A673 (cell line): ENCODE data around the gene THYN1. TPM values are rescaled to one million over a fixed set of nuclear protein-coding genes. Genes with fewer than 3 reads are reported as not detected.

Experiments
- BruUV-seq: library from RNA; stranded (reverse); fragments of 400-500 nt; replicated peaks from 2 replicates; lab custom pipeline; 2021; lab: Mats Ljungman, UMichigan
- CTCF ChIA-PET: fragments of 300-600 bp; sonication (Branson Sonifier 250); formaldehyde crosslinking; loops from one replicate; lab custom pipeline; 2022; ENCODE audit warnings: antibody characterized with exemption; lab: Charles Lee
- POLR2A ChIA-PET: fragments of 300-600 bp; sonication (Branson Sonifier 250); formaldehyde crosslinking; loops from one replicate; lab custom pipeline; 2022; ENCODE audit warnings: antibody characterized with exemption; ENCODE audit not compliant: low non-redundant PET; lab: Charles Lee
- DNase-seq: peaks from one replicate; pipeline ENCODE4 v3.0.0-alpha.2; 2015; ENCODE audit warnings: low spot score
- H3K27ac ChIP-seq: fragments of 200-600 bp; sonication (generic); 2 replicates; pipeline ENCODE4 v1.5.1; 2016; ENCODE audit warnings: mixed run types, low read depth, mild to moderate bottlenecking, mixed read lengths, antibody characterized with exemption, low read length; ENCODE audit not compliant: poor library complexity, severe bottlenecking
- H3K27me3 ChIP-seq: fragments of 200-600 bp; sonication (generic); replicated peaks from 2 replicates; pipeline ENCODE4 v1.6.1; 2017; ENCODE audit warnings: mixed run types, low read depth, mild to moderate bottlenecking, mixed read lengths, antibody characterized with exemption, low read length; ENCODE audit not compliant: insufficient read depth, poor library complexity
- H3K36me3 ChIP-seq: fragments of 200-600 bp; sonication (generic); 2 replicates; pipeline ENCODE4 v1.6.1; 2016; ENCODE audit warnings: mixed run types, mild to moderate bottlenecking, mixed read lengths, antibody characterized with exemption, low read length; ENCODE audit not compliant: insufficient read depth, poor library complexity, severe bottlenecking
- H3K4me1 ChIP-seq: fragments of 200-600 bp; sonication (generic); 2 replicates; pipeline ENCODE4 v1.6.1; 2017; ENCODE audit warnings: mixed run types, mild to moderate bottlenecking, mixed read lengths, antibody characterized with exemption, low read length; ENCODE audit not compliant: insufficient read depth, poor library complexity, severe bottlenecking
- H3K4me3 ChIP-seq: fragments of 200-600 bp; sonication (generic); 2 replicates; pipeline ENCODE4 v1.5.1; 2016; ENCODE audit warnings: low read depth, mixed run types, mild to moderate bottlenecking, mixed read lengths, low read length; ENCODE audit not compliant: poor library complexity, severe bottlenecking
- H3K9me3 ChIP-seq: fragments of 200-600 bp; sonication (generic); 2 replicates; pipeline ENCODE4 v1.6.1; 2016; ENCODE audit warnings: mixed run types, low read depth, mild to moderate bottlenecking, mixed read lengths, antibody characterized with exemption, low read length; ENCODE audit not compliant: poor library complexity, severe bottlenecking
- EZH2 ChIP-seq: fragments of 200-600 bp; sonication (generic); IDR thresholded peaks from 2 replicates; pipeline ENCODE4 v1.6.1; 2017; ENCODE audit warnings: borderline replicate concordance, low read depth, mild to moderate bottlenecking, mixed read lengths, antibody characterized with exemption, low read length; ENCODE audit not compliant: poor library complexity, severe bottlenecking
- intact Hi-C: fragments of 100-400 bp; cut with micrococcal nuclease; formaldehyde crosslinking; loops from one replicate; pipeline ENCODE4 v1.10.0; 2022; ENCODE audit not compliant: unreplicated experiment
- total RNA-seq: library from RNA; stranded (reverse); gene quantifications from 2 replicates; pipeline ENCODE4 v1.2.3, GENCODE V29; 2021
- TF ChIP-seq, protein P1 (sequence below): fragments of 300-800, 200-600 bp; sonication (generic); conservative IDR thresholded peaks from 2 replicates; pipeline ENCODE4 v1.5.1; 2017; ENCODE audit warnings: low read depth, mild to moderate bottlenecking, antibody characterized with exemption, low read length, moderate library complexity, mixed read lengths

Gene THYN1
- total RNA-seq, 1 experiment from 2014 or later, result 57.2 TPM

- TF ChIP-seq EZH2, result no peak
- TF ChIP-seq, protein P1, sequence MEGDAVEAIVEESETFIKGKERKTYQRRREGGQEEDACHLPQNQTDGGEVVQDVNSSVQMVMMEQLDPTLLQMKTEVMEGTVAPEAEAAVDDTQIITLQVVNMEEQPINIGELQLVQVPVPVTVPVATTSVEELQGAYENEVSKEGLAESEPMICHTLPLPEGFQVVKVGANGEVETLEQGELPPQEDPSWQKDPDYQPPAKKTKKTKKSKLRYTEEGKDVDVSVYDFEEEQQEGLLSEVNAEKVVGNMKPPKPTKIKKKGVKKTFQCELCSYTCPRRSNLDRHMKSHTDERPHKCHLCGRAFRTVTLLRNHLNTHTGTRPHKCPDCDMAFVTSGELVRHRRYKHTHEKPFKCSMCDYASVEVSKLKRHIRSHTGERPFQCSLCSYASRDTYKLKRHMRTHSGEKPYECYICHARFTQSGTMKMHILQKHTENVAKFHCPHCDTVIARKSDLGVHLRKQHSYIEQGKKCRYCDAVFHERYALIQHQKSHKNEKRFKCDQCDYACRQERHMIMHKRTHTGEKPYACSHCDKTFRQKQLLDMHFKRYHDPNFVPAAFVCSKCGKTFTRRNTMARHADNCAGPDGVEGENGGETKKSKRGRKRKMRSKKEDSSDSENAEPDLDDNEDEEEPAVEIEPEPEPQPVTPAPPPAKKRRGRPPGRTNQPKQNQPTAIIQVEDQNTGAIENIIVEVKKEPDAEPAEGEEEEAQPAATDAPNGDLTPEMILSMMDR, result 0 out of 2 replicates have a peak, but pooled peaks have one; percentile 51
- intact Hi-C loops, result no loop called here
- peaks cover 90% of the 10 kb centered on the region for H3K27me3 ChIP-seq
- BruUV-seq, result no TSS peak
- peak; percentile 65 for DNase-seq
- peak within 1 kb of the TSS; percentile 41 for H3K4me3 ChIP-seq
- no peak within 1 kb of the TSS for H3K27ac ChIP-seq
- ChIA-PET CTCF (interaction anchor here (0.7 to 1.3 kb wide), 2 partner anchors 9 to 14 kb away, joined by 3 to 7 read pairs; no protein-coding TSS in a partner anchor), POLR2A (interaction anchor here (0.6 kb wide), 1 partner anchor 11 kb away, joined by 3 read pairs; no protein-coding TSS in a partner anchor)
- H3K9me3 ChIP-seq, result no peaks in the 10 kb centered on the region
- no peaks in the 10 kb centered on the region for H3K36me3 ChIP-seq
- H3K4me1 ChIP-seq, result no peaks in the 10 kb centered on the region
Observed at GRCh38 chr11:134275534-134276395, 22.6 kb upstream of the THYN1 start, which contains the start of gene GLB1L3. Gene GLB1L3, plus strand, starts transcription at chr11:134276379. Its CDS starts 362 bp downstream, at chr11:134276741.

GRCh38 chr11:134275188-134275533 is 22.0 kb upstream of the THYN1 start:
- POLR2A ChIA-PET, result interaction anchor here (0.6 kb wide), 1 partner anchor 12 kb away, joined by 3 read pairs; no protein-coding TSS in a partner anchor
- H3K4me3 ChIP-seq, result no peak overlapping the region
- DNase-seq, result no peak
- no TSS peak for BruUV-seq
- no peaks in the 10 kb centered on the region for H3K36me3 ChIP-seq
- CTCF ChIA-PET, result interaction anchor here (1.3 kb wide), 1 partner anchor 8 kb away, joined by 3 read pairs; no protein-coding TSS in a partner anchor
- H3K4me1 ChIP-seq, result no peaks in the 10 kb centered on the region
- TF ChIP-seq, protein P1, result no peak
- no peak for TF ChIP-seq EZH2
- no peaks in the 10 kb centered on the region for H3K9me3 ChIP-seq
- no peak overlapping the region for H3K27ac ChIP-seq
- intact Hi-C loops, result no loop called here
- peaks cover 84% of the 10 kb centered on the region for H3K27me3 ChIP-seq

DNA sequence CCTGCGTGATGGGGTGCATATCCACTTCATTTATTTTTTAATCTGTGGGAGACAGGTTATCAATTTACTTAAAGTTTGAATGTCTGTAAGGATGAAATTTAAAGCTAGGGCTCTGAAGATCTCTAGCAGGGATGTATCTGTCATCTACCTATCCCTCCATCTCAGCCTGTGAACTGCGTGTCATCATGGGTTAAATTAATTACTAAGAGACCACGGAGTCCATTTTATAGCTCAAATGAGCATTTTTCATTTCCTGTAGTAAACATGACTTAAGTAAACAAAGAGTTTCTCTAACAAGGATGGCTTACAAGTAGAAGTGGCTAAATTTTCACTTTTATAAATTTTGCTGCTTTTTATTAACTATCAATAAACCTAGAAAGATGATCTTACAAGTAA is 20.2 kb upstream of the THYN1 start:
- no TSS peak for BruUV-seq
- no peak overlapping the region for H3K27ac ChIP-seq
- H3K9me3 ChIP-seq, result no peaks in the 10 kb centered on the region
- no peak overlapping the region for H3K4me3 ChIP-seq
- intact Hi-C loops, result no loop called here
- ChIA-PET POLR2A (no interaction called here), CTCF (no interaction called here)
- DNase-seq, result no peak
- no peaks in the 10 kb centered on the region for H3K36me3 ChIP-seq
- no peak for TF ChIP-seq EZH2
- TF ChIP-seq, protein P1, result no peak
- peaks cover 65% of the 10 kb centered on the region for H3K27me3 ChIP-seq
- H3K4me1 ChIP-seq, result no peaks in the 10 kb centered on the region
